Parietal lobe (tissue), 2 donors: ENCODE results near the gene UBP1. TPM values are rescaled to one million over a fixed set of nuclear protein-coding genes. Genes with fewer than 3 reads are reported as not detected.

ENCODE experiments used
- small RNA-seq: library from RNA; depleted of rRNA; stranded (forward); fragments of <200 nt; gene quantifications from one replicate; pipeline ENCODE3, GENCODE V24; 2014; ENCODE audit warnings: low replicate concordance
- total RNA-seq: library from RNA; depleted of rRNA; stranded (reverse); fragments of >200 nt; gene quantifications from one replicate; pipeline ENCODE4 v1.2.3, GENCODE V29; 2014

The UBP1 gene
- total RNA-seq = 132 TPM

GRCh38 chr3:33440328-33441224 is at the start of gene UBP1:
Gene UBP1 (minus strand): TSS chr3:33440405. CDS start chr3:33439848, 557 bp downstream.

Small RNA genes within 50 kb of the gene (small RNA-seq; reads per million reads assigned to genes)
- gene RNU7-110P = not detected

Other genes with a start within 250 kb of the UBP1 start
- gene SUSD5, start 221.6 kb downstream of the UBP1 start, total RNA-seq = 2.5 TPM
- gene FBXL2, start 163.0 kb downstream of the UBP1 start, total RNA-seq = 96.7 TPM